H9 (cell line): Measurements from ENCODE around the gene THEMIS. TPM values are rescaled to one million over a fixed set of nuclear protein-coding genes. Genes with fewer than 3 reads are reported as not detected.

Source experiments
- DNase-seq: peaks from one replicate; pipeline ENCODE4 v3.0.0-alpha.2; 2017
- H2AFZ ChIP-seq: one replicate; pipeline ENCODE4 v1.6.1; 2013; ENCODE audit warnings: mild to moderate bottlenecking, low read length, control low read depth, moderate library complexity
- H2AK5ac ChIP-seq: 2 replicates; pipeline ENCODE4 v1.6.1; 2013; ENCODE audit warnings: low read length, control low read depth, mixed read lengths; ENCODE audit not compliant: insufficient read length
- H2BK120ac ChIP-seq: one replicate; pipeline ENCODE4 v1.6.1; 2013; ENCODE audit warnings: low read depth, mild to moderate bottlenecking, low read length, control low read depth, inconsistent platforms; ENCODE audit not compliant: poor library complexity, severe bottlenecking
- H2BK12ac ChIP-seq: 2 replicates; pipeline ENCODE4 v1.6.1; 2013; ENCODE audit warnings: low read length, control low read depth, mixed read lengths, low read depth; ENCODE audit not compliant: insufficient read length
- H2BK15ac ChIP-seq: 2 replicates; pipeline ENCODE4 v1.6.1; 2013; ENCODE audit warnings: low read depth, low read length, control low read depth
- H2BK20ac ChIP-seq: one replicate; pipeline ENCODE4 v1.6.1; 2013; ENCODE audit warnings: low read depth, mild to moderate bottlenecking, low read length, control low read depth, inconsistent platforms; ENCODE audit not compliant: poor library complexity, severe bottlenecking
- H2BK5ac ChIP-seq: 2 replicates; pipeline ENCODE4 v1.6.1; 2013; ENCODE audit warnings: low read length, control low read depth, mixed read lengths; ENCODE audit not compliant: insufficient read length
- H3K14ac ChIP-seq: 2 replicates; pipeline ENCODE4 v1.6.1; 2013; ENCODE audit warnings: low read length, control low read depth; ENCODE audit not compliant: insufficient read depth
- H3K18ac ChIP-seq: 2 replicates; pipeline ENCODE4 v1.6.1; 2013; ENCODE audit warnings: low read depth, mild to moderate bottlenecking, mixed read lengths, low read length, control low read depth; ENCODE audit not compliant: insufficient read length
- H3K23ac ChIP-seq: 2 replicates; pipeline ENCODE4 v1.6.1; 2013; ENCODE audit warnings: low read length, control low read depth, mixed read lengths, low read depth; ENCODE audit not compliant: insufficient read length
- H3K23me2 ChIP-seq: 2 replicates; pipeline ENCODE4 v1.6.1; 2013; ENCODE audit warnings: low read depth, mild to moderate bottlenecking, mixed read lengths, low read length, control low read depth; ENCODE audit not compliant: insufficient read length, poor library complexity, severe bottlenecking
- H3K27ac ChIP-seq: 2 replicates; pipeline ENCODE4 v1.5.1; 2013; ENCODE audit warnings: low read length, control low read depth, mixed read lengths, low read depth; ENCODE audit not compliant: insufficient read length
- H3K27me3 ChIP-seq: 2 replicates; pipeline ENCODE4 v1.6.1; 2013; ENCODE audit warnings: low read length, control low read depth, inconsistent platforms; ENCODE audit not compliant: insufficient read depth
- H3K4ac ChIP-seq: 2 replicates; pipeline ENCODE4 v1.6.1; 2013; ENCODE audit warnings: low read depth, mild to moderate bottlenecking, control low read depth, inconsistent platforms, low read length, moderate library complexity
- H3K4me1 ChIP-seq: 2 replicates; pipeline ENCODE4 v1.6.1; 2013; ENCODE audit warnings: low read length, control low read depth, inconsistent platforms; ENCODE audit not compliant: insufficient read depth
- H3K4me2 ChIP-seq: 2 replicates; pipeline ENCODE4 v1.6.1; 2013; ENCODE audit warnings: low read length, control low read depth, mixed read lengths; ENCODE audit not compliant: insufficient read length, insufficient read depth
- H3K56ac ChIP-seq: 2 replicates; pipeline ENCODE4 v1.6.1; 2013; ENCODE audit warnings: low read depth, mild to moderate bottlenecking, mixed read lengths, low read length, control low read depth; ENCODE audit not compliant: insufficient read length
- H3K79me1 ChIP-seq: 2 replicates; pipeline ENCODE4 v1.6.1; 2013; ENCODE audit warnings: low read depth, mild to moderate bottlenecking, moderate library complexity, low read length, control low read depth, inconsistent platforms; ENCODE audit not compliant: insufficient read depth, poor library complexity, severe bottlenecking
- H3K79me2 ChIP-seq: 2 replicates; pipeline ENCODE4 v1.6.1; 2013; ENCODE audit warnings: low read length, control low read depth, inconsistent platforms; ENCODE audit not compliant: insufficient read depth
- H3K9ac ChIP-seq: 2 replicates; pipeline ENCODE4 v1.6.1; 2013; ENCODE audit warnings: low read length, control low read depth, mixed read lengths; ENCODE audit not compliant: insufficient read length; ENCODE audit errors: extremely low read depth
- H3K9me3 ChIP-seq: one replicate; pipeline ENCODE4 v1.6.1; 2013; ENCODE audit warnings: low read depth, low read length, inconsistent platforms; ENCODE audit not compliant: control insufficient read depth
- H3T11ph ChIP-seq: one replicate; pipeline ENCODE4 v1.6.1; 2013; ENCODE audit warnings: mild to moderate bottlenecking, low read length, control low read depth, inconsistent platforms
- H4K20me1 ChIP-seq: one replicate; pipeline ENCODE4 v1.6.1; 2013; ENCODE audit not compliant: control insufficient read depth, insufficient read length, insufficient read depth
- H4K5ac ChIP-seq: 2 replicates; pipeline ENCODE4 v1.6.1; 2013; ENCODE audit warnings: low read depth, mild to moderate bottlenecking, mixed read lengths, low read length, control low read depth; ENCODE audit not compliant: insufficient read length
- H4K8ac ChIP-seq: replicated peaks from 2 replicates; pipeline ENCODE4 v1.6.1; 2013; ENCODE audit warnings: low read length, control low read depth, mixed read lengths, low read depth; ENCODE audit not compliant: insufficient read length
- H4K91ac ChIP-seq: 2 replicates; pipeline ENCODE4 v1.6.1; 2013; ENCODE audit warnings: low read depth, mild to moderate bottlenecking, moderate library complexity, mixed read lengths, low read length, control low read depth; ENCODE audit not compliant: insufficient read length
- H3K27ac Mint-ChIP-seq, 3 experiments: 2 replicates in 2 of 3; 3 replicates in 1 of 3; pipeline ENCODE4 v1.8.0; 2020 to 2021; ENCODE audit warnings: mixed read lengths in 3 of 3, mild to moderate bottlenecking in 1 of 3, moderate library complexity in 1 of 3
- H3K27me3 Mint-ChIP-seq: 2 replicates; pipeline ENCODE4 v1.8.0; 2021; ENCODE audit warnings: low read depth, mild to moderate bottlenecking, moderate library complexity, mixed read lengths
- H3K36me3 Mint-ChIP-seq, 3 experiments: 2 replicates in 2 of 3; 3 replicates in 1 of 3; pipeline ENCODE4 v1.8.0; 2020 to 2021; ENCODE audit warnings: low read depth in 3 of 3, mixed read lengths in 3 of 3; ENCODE audit not compliant: insufficient read depth in 1 of 3
- H3K4me1 Mint-ChIP-seq, 2 experiments: 2 replicates each; pipeline ENCODE4 v1.8.0; 2020; ENCODE audit warnings: mixed read lengths in 2 of 2
- H3K4me3 Mint-ChIP-seq, 2 experiments: 2 replicates in 1 of 2; 3 replicates in 1 of 2; pipeline ENCODE4 v1.8.0; 2020 to 2021; ENCODE audit warnings: mild to moderate bottlenecking in 2 of 2, mixed read lengths in 2 of 2, moderate library complexity in 1 of 2
- H3K9me3 Mint-ChIP-seq, 2 experiments: 2 replicates in 1 of 2; 3 replicates in 1 of 2; pipeline ENCODE4 v1.8.0; 2020; ENCODE audit warnings: mild to moderate bottlenecking in 2 of 2, mixed read lengths in 2 of 2, moderate library complexity in 1 of 2
- WGBS: extraction: QIAGEN DNeasy Blood & Tissue Kit; methylation state at CpG from one replicate; pipeline ENCODE4 v1.1.7; 2013; ENCODE audit warnings: missing lambda C conversion rate, low lambda C conversion rate, mixed read lengths; ENCODE audit not compliant: insufficient read length; ENCODE audit errors: extremely low coverage; 5-methylcytosine and 5-hydroxymethylcytosine counted together
- total RNA-seq: library from RNA; stranded (reverse); gene quantifications from 2 replicates; pipeline ENCODE4 v1.2.1, GENCODE V29; 2021
- TF ChIP-seq, protein P1 (sequence below): fragments of 200-600 bp; sonication (generic); conservative IDR thresholded peaks from 3 replicates; pipeline ENCODE4 v1.8.0; 2021; ENCODE audit warnings: antibody characterized with exemption, mild to moderate bottlenecking

Gene THEMIS
- total RNA-seq, 1 experiment from 2014 or later, result not detected

DNA sequence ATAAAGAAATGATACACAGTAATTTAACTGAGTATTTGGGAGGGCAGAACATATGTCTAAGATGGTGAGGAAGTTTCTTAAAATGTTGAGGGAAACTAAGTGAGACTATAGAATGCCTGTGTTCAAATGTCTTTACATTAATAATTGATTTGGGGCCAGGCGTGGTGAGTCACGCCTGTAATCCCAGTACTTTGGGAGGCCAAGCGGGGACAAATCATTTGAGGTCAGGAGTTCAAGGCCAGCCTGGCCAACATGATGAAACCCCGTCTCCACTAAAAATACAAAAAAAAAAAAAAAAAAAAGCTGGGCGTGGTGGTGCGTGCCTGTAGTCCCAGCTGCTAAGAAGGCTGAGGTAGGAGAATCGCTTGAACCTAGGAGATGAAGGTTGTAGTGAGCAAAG lies 66.7 kb downstream of the THEMIS start:
- Histone ChIP-seq H3K14ac (no peak overlapping the region), H3K18ac (no peak overlapping the region), H3K9me3 (no peaks in the 10 kb centered on the region), H2BK20ac (no peak overlapping the region), H4K20me1 (no peaks in the 10 kb centered on the region), H3T11ph (no peak overlapping the region), H3K79me2 (no peaks in the 10 kb centered on the region), H3K23ac (no peak overlapping the region), H2AK5ac (no peak overlapping the region), H3K56ac (no peak overlapping the region), H4K5ac (no peak overlapping the region), H3K27me3 (no peaks in the 10 kb centered on the region), H3K4ac (no peak overlapping the region), H3K23me2 (no peaks in the 10 kb centered on the region), H3K4me2 (no peak overlapping the region), H2BK15ac (no peak overlapping the region), H4K8ac (no peak overlapping the region), H4K91ac (no peak overlapping the region), H2BK5ac (no peak overlapping the region), H3K4me1 (no peaks in the 10 kb centered on the region), H2BK12ac (no peak overlapping the region), H2AFZ (no peak overlapping the region), H2BK120ac (no peak overlapping the region), H3K79me1 (no peaks in the 10 kb centered on the region), H3K9ac (no peak overlapping the region), H3K27ac (no peak overlapping the region)
- DNase-seq, result no peak
- WGBS, result no CpG with 5 or more reads among the region's 7 CpGs
- Mint-ChIP-seq H3K27me3 (no peaks in the 10 kb centered on the region), H3K4me3 (no peak overlapping the region), H3K27ac (no peak overlapping the region; a peak in 1 of 7 replicates), H3K9me3 (no peaks in the 10 kb centered on the region), H3K36me3 (no peaks in the 10 kb centered on the region), H3K4me1 (no peaks in the 10 kb centered on the region)
- TF ChIP-seq, protein P1, sequence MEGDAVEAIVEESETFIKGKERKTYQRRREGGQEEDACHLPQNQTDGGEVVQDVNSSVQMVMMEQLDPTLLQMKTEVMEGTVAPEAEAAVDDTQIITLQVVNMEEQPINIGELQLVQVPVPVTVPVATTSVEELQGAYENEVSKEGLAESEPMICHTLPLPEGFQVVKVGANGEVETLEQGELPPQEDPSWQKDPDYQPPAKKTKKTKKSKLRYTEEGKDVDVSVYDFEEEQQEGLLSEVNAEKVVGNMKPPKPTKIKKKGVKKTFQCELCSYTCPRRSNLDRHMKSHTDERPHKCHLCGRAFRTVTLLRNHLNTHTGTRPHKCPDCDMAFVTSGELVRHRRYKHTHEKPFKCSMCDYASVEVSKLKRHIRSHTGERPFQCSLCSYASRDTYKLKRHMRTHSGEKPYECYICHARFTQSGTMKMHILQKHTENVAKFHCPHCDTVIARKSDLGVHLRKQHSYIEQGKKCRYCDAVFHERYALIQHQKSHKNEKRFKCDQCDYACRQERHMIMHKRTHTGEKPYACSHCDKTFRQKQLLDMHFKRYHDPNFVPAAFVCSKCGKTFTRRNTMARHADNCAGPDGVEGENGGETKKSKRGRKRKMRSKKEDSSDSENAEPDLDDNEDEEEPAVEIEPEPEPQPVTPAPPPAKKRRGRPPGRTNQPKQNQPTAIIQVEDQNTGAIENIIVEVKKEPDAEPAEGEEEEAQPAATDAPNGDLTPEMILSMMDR, result no peak
